DOHH2 (cell line): ENCODE results near the gene SDHAF4.

Experiments used
- EZH2phosphoT487 ChIP-seq: fragments of 200-600 bp; sonication (generic); IDR thresholded peaks from 2 replicates; pipeline ENCODE4 v1.6.1; 2017; ENCODE audit warnings: borderline replicate concordance, mild to moderate bottlenecking, antibody characterized with exemption, low read length, moderate library complexity, mixed read lengths
- TF ChIP-seq, protein P1 (sequence below): fragments of 200-600 bp; sonication (generic); IDR thresholded peaks from one replicate; pipeline ENCODE4 v1.5.1; 2014; ENCODE audit warnings: antibody characterized with exemption, mild to moderate bottlenecking, low read depth, low read length; ENCODE audit not compliant: poor library complexity, severe bottlenecking

DNA sequence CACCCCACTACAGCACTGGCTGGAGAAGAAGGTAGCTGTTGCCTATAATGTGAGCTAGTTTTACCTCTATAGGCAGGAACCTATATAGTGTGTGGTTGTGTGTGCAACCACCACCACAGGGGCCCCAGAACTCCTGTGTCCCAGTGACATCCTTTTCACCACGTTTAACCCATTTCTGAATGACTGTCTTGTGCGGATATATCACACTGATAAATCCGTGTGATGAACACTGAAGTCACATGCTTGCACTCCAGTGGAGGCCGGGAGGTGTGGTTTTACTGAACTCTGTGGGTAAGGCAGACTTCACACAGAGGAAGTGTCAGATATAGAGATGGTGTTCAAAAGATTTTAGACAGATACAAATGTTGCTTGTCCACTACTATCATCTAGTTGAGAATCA is 32.5 kb downstream of the SDHAF4 start:
- TF ChIP-seq, protein P1, sequence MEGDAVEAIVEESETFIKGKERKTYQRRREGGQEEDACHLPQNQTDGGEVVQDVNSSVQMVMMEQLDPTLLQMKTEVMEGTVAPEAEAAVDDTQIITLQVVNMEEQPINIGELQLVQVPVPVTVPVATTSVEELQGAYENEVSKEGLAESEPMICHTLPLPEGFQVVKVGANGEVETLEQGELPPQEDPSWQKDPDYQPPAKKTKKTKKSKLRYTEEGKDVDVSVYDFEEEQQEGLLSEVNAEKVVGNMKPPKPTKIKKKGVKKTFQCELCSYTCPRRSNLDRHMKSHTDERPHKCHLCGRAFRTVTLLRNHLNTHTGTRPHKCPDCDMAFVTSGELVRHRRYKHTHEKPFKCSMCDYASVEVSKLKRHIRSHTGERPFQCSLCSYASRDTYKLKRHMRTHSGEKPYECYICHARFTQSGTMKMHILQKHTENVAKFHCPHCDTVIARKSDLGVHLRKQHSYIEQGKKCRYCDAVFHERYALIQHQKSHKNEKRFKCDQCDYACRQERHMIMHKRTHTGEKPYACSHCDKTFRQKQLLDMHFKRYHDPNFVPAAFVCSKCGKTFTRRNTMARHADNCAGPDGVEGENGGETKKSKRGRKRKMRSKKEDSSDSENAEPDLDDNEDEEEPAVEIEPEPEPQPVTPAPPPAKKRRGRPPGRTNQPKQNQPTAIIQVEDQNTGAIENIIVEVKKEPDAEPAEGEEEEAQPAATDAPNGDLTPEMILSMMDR: no peak
- TF ChIP-seq EZH2phosphoT487: no peak
